ENCODE results near the gene FOXD2.

The FOXD2 gene

DNA sequence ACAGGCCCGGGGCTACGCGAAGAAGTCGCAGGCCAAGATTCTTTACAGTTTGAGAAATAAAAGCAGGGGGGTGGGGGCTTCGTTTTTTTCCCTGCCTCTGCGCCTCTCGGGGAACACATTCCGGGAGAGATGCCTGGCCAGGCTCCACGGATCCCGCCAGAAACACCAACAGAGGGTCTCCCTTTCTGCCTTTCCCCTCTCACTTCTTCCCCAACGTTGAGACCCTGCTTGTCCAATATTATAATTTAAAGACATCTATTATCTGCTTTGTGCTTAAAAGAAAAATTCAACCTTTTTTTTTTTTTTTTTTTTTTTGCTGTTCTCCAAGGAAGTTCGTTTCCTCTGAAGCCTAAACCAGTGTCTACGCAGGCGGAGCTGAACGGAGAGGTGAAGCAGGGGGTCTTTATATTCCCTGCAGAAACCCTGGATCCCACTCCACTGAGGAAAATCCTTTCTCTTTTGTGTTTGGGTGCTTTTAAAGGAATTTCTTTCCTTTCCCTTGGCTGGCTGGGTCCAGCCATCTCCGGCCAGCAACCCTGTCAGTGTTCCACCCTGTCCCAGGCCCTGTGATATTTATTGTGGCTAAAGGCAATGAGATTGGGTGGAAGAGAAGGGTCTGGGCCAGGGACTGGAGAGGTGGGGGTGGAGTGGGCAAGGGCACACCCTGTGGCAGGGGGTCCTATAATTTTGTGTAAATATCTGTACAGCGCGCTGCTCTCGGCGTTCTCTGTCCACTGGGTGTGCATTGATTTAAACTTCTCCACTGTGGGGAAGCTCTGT lies 2.2 kb downstream of the FOXD2 start:
- Histone ChIP-seq H3K4me1 (ENCODE audit: control insufficient read depth in 1 of 2, insufficient read depth in 2 of 2, low read length in 2 of 2) (peaks cover 16 to 20% of the 10 kb centered on the region in 2 donors), H3K27ac (ENCODE audit: low read depth, low read length) (no peak overlapping the region), H3K9me3 (ENCODE audit: control insufficient read depth in 1 of 2, low read length in 2 of 2) (no peaks in the 10 kb centered on the region), H3K36me3 (ENCODE audit: control insufficient read depth in 1 of 2, insufficient read depth in 2 of 2, low read length in 2 of 2) (no peaks in the 10 kb centered on the region), H3K4me3 (ENCODE audit: low read depth in 1 of 2, low read length in 2 of 2) (no peak overlapping the region), H3K27me3 (ENCODE audit: control insufficient read depth in 1 of 2, insufficient read depth in 2 of 2, low read length in 2 of 2) (peaks cover 48 to 53% of the 10 kb centered on the region in 2 donors), H3K9ac (ENCODE audit: low read depth in 1 of 2, low read length in 2 of 2) (no peak overlapping the region)

DNA sequence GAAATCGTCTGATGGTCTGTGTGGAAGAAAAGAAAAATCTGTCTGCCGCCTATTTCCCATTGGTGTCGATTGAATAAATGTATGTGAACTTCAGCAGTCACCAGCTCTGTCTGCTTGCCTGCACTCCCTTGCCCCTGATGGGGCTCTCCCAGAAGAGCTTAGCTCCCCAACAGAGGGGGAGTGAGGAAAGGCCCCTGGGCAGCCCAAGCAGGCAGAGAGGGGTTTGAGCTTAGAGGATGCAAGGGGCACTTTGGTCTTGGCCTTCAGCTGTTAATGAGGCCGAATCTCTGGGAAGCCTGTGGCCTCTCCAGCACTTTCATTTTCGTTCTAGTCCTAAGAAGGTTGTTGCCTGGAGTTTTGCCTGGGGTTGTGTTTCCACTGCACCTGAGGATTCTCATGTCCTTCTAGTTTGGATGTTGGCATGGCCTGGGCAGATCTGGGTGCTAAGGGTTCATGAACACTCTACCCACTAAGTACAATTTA lies 2.8 kb downstream of the FOXD2 start:
- Histone ChIP-seq H3K9me3 (ENCODE audit: control insufficient read depth in 1 of 2, low read length in 2 of 2) (no peaks in the 10 kb centered on the region), H3K4me1 (ENCODE audit: control insufficient read depth in 1 of 2, insufficient read depth in 2 of 2, low read length in 2 of 2) (peaks cover 20 to 22% of the 10 kb centered on the region in 2 donors), H3K27ac (ENCODE audit: low read depth, low read length) (no peak overlapping the region), H3K9ac (ENCODE audit: low read depth in 1 of 2, low read length in 2 of 2) (no peak overlapping the region), H3K27me3 (ENCODE audit: control insufficient read depth in 1 of 2, insufficient read depth in 2 of 2, low read length in 2 of 2) (peaks cover 53 to 54% of the 10 kb centered on the region in 2 donors), H3K4me3 (ENCODE audit: low read depth in 1 of 2, low read length in 2 of 2) (no peak overlapping the region), H3K36me3 (ENCODE audit: control insufficient read depth in 1 of 2, insufficient read depth in 2 of 2, low read length in 2 of 2) (no peaks in the 10 kb centered on the region)

- Histone ChIP-seq H3K9ac (ENCODE audit: low read depth in 1 of 2, low read length in 2 of 2) (no peak overlapping the region), H3K27ac (ENCODE audit: low read depth, low read length) (no peak overlapping the region), H3K27me3 (ENCODE audit: control insufficient read depth in 1 of 2, insufficient read depth in 2 of 2, low read length in 2 of 2) (peaks cover 57 to 61% of the 10 kb centered on the region in 2 donors), H3K4me3 (ENCODE audit: low read depth in 1 of 2, low read length in 2 of 2) (no peak overlapping the region), H3K9me3 (ENCODE audit: control insufficient read depth in 1 of 2, low read length in 2 of 2) (no peaks in the 10 kb centered on the region), H3K4me1 (ENCODE audit: control insufficient read depth in 1 of 2, insufficient read depth in 2 of 2, low read length in 2 of 2) (peaks cover 13 to 16% of the 10 kb centered on the region in 2 donors), H3K36me3 (ENCODE audit: control insufficient read depth in 1 of 2, insufficient read depth in 2 of 2, low read length in 2 of 2) (no peaks in the 10 kb centered on the region)
Measured at GRCh38 chr1:47441450-47442106, 3.7 kb downstream of the FOXD2 start.

- H3K36me3 ChIP-seq (ENCODE audit: control insufficient read depth in 1 of 2, insufficient read depth in 2 of 2, low read length in 2 of 2): no peaks in the 10 kb centered on the region
- no peak overlapping the region for H3K9ac ChIP-seq (ENCODE audit: low read depth in 1 of 2, low read length in 2 of 2)
- H3K27me3 ChIP-seq (ENCODE audit: control insufficient read depth in 1 of 2, insufficient read depth in 2 of 2, low read length in 2 of 2): peaks cover 63 to 68% of the 10 kb centered on the region in 2 donors
- no peak overlapping the region for H3K27ac ChIP-seq (ENCODE audit: low read depth, low read length)
- no peak overlapping the region for H3K4me3 ChIP-seq (ENCODE audit: low read depth in 1 of 2, low read length in 2 of 2)
- H3K9me3 ChIP-seq (ENCODE audit: control insufficient read depth in 1 of 2, low read length in 2 of 2): no peaks in the 10 kb centered on the region
- peaks cover 12% of the 10 kb centered on the region in 2 donors for H3K4me1 ChIP-seq (ENCODE audit: control insufficient read depth in 1 of 2, insufficient read depth in 2 of 2, low read length in 2 of 2)
Measured at GRCh38 chr1:47442202-47442601, 4.4 kb downstream of the FOXD2 start.

- no peak overlapping the region for H3K9ac ChIP-seq (ENCODE audit: low read depth in 1 of 2, low read length in 2 of 2)
Measured at GRCh38 chr1:47442842-47443529, 5.1 kb downstream of the FOXD2 start.

GRCh38 chr1:47443530-47444296 lies 5.9 kb downstream of the FOXD2 start:
- Histone ChIP-seq H3K27ac (ENCODE audit: low read depth, low read length) (no peak overlapping the region), H3K9me3 (ENCODE audit: control insufficient read depth in 1 of 2, low read length in 2 of 2) (no peaks in the 10 kb centered on the region), H3K27me3 (ENCODE audit: control insufficient read depth in 1 of 2, insufficient read depth in 2 of 2, low read length in 2 of 2) (peaks cover 76 to 81% of the 10 kb centered on the region in 2 donors), H3K4me3 (ENCODE audit: low read depth in 1 of 2, low read length in 2 of 2) (peak overlapping the region; percentile 35 to 65), H3K9ac (ENCODE audit: low read depth in 1 of 2, low read length in 2 of 2) (no peak overlapping the region), H3K36me3 (ENCODE audit: control insufficient read depth in 1 of 2, insufficient read depth in 2 of 2, low read length in 2 of 2) (no peaks in the 10 kb centered on the region), H3K4me1 (ENCODE audit: control insufficient read depth in 1 of 2, insufficient read depth in 2 of 2, low read length in 2 of 2) (peaks cover 12% of the 10 kb centered on the region in 2 donors)

More at GRCh38 chr1:47442842-47443529, 5.1 kb downstream of the FOXD2 start:
- Histone ChIP-seq H3K4me3 (ENCODE audit: low read depth in 1 of 2, low read length in 2 of 2) (no peak overlapping the region), H3K36me3 (ENCODE audit: control insufficient read depth in 1 of 2, insufficient read depth in 2 of 2, low read length in 2 of 2) (no peaks in the 10 kb centered on the region), H3K27me3 (ENCODE audit: control insufficient read depth in 1 of 2, insufficient read depth in 2 of 2, low read length in 2 of 2) (peaks cover 69 to 74% of the 10 kb centered on the region in 2 donors), H3K4me1 (ENCODE audit: control insufficient read depth in 1 of 2, insufficient read depth in 2 of 2, low read length in 2 of 2) (peaks cover 12% of the 10 kb centered on the region in 2 donors), H3K27ac (ENCODE audit: low read depth, low read length) (no peak overlapping the region), H3K9me3 (ENCODE audit: control insufficient read depth in 1 of 2, low read length in 2 of 2) (no peaks in the 10 kb centered on the region)

GRCh38 chr1:47444297-47444561 lies 6.4 kb downstream of the FOXD2 start:
- H3K9me3 ChIP-seq (ENCODE audit: control insufficient read depth in 1 of 2, low read length in 2 of 2): no peaks in the 10 kb centered on the region
- no peak overlapping the region for H3K27ac ChIP-seq (ENCODE audit: low read depth, low read length)
- H3K27me3 ChIP-seq (ENCODE audit: control insufficient read depth in 1 of 2, insufficient read depth in 2 of 2, low read length in 2 of 2): peaks cover 81 to 86% of the 10 kb centered on the region in 2 donors
- no peaks in the 10 kb centered on the region for H3K36me3 ChIP-seq (ENCODE audit: control insufficient read depth in 1 of 2, insufficient read depth in 2 of 2, low read length in 2 of 2)
- H3K4me3 ChIP-seq (ENCODE audit: low read depth in 1 of 2, low read length in 2 of 2): peak overlapping the region; percentile 35 to 65
- no peak overlapping the region for H3K9ac ChIP-seq (ENCODE audit: low read depth in 1 of 2, low read length in 2 of 2)
- peaks cover 12% of the 10 kb centered on the region in 2 donors for H3K4me1 ChIP-seq (ENCODE audit: control insufficient read depth in 1 of 2, insufficient read depth in 2 of 2, low read length in 2 of 2)

- H3K27me3 ChIP-seq (ENCODE audit: control insufficient read depth in 1 of 2, insufficient read depth in 2 of 2, low read length in 2 of 2): peaks cover 86 to 87% of the 10 kb centered on the region in 2 donors
- H3K4me1 ChIP-seq (ENCODE audit: control insufficient read depth in 1 of 2, insufficient read depth in 2 of 2, low read length in 2 of 2): peaks cover 12% of the 10 kb centered on the region in 2 donors
- no peak overlapping the region for H3K27ac ChIP-seq (ENCODE audit: low read depth, low read length)
- no peaks in the 10 kb centered on the region for H3K36me3 ChIP-seq (ENCODE audit: control insufficient read depth in 1 of 2, insufficient read depth in 2 of 2, low read length in 2 of 2)
- H3K9ac ChIP-seq (ENCODE audit: low read depth in 1 of 2, low read length in 2 of 2): no peak overlapping the region
- no peaks in the 10 kb centered on the region for H3K9me3 ChIP-seq (ENCODE audit: control insufficient read depth in 1 of 2, low read length in 2 of 2)
- peak overlapping the region; percentile 35 to 65 for H3K4me3 ChIP-seq (ENCODE audit: low read depth in 1 of 2, low read length in 2 of 2)
Measured at GRCh38 chr1:47444562-47445465, 7.0 kb downstream of the FOXD2 start.
